ENCODE results near the gene CD27.
A peak's percentile ranks its signal among the peaks of the same experiment; 100 is the strongest.

CD27 gene

DNA sequence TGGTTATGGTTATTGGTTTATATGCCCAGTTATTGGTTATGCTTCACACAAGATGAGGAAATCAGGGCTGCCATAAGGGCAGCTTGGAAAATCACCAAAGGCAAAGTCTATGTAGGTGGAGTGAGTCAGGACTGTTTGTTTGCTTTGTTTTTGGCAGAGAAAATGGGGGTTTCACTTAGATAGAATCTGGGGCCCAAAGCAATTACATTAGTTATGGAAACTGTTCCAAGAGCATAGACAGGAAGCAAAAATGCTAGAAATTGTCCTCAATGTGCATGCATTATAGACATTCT is 23.5 kb downstream of the CD27 start:
- no peak for DNase-seq (ENCODE audit: low read depth in 1 of 2, low spot score in 1 of 2)
- no peak for TF ChIP-seq POLR2AphosphoS5 (IDR thresholded peaks at IDR 0.05; ENCODE audit: low read depth)
- no peak for TF ChIP-seq SPI1 (IDR thresholded peaks at IDR 0.05; ENCODE audit: borderline replicate concordance, low read depth)
- TF ChIP-seq GABPA (IDR thresholded peaks at IDR 0.05; ENCODE audit: low read depth): no peak
- TF ChIP-seq, protein P1, sequence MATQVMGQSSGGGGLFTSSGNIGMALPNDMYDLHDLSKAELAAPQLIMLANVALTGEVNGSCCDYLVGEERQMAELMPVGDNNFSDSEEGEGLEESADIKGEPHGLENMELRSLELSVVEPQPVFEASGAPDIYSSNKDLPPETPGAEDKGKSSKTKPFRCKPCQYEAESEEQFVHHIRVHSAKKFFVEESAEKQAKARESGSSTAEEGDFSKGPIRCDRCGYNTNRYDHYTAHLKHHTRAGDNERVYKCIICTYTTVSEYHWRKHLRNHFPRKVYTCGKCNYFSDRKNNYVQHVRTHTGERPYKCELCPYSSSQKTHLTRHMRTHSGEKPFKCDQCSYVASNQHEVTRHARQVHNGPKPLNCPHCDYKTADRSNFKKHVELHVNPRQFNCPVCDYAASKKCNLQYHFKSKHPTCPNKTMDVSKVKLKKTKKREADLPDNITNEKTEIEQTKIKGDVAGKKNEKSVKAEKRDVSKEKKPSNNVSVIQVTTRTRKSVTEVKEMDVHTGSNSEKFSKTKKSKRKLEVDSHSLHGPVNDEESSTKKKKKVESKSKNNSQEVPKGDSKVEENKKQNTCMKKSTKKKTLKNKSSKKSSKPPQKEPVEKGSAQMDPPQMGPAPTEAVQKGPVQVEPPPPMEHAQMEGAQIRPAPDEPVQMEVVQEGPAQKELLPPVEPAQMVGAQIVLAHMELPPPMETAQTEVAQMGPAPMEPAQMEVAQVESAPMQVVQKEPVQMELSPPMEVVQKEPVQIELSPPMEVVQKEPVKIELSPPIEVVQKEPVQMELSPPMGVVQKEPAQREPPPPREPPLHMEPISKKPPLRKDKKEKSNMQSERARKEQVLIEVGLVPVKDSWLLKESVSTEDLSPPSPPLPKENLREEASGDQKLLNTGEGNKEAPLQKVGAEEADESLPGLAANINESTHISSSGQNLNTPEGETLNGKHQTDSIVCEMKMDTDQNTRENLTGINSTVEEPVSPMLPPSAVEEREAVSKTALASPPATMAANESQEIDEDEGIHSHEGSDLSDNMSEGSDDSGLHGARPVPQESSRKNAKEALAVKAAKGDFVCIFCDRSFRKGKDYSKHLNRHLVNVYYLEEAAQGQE (IDR thresholded peaks at IDR 0.05; ENCODE audit: insufficient replicate concordance, low read depth): no peak
- TF ChIP-seq, protein P2, sequence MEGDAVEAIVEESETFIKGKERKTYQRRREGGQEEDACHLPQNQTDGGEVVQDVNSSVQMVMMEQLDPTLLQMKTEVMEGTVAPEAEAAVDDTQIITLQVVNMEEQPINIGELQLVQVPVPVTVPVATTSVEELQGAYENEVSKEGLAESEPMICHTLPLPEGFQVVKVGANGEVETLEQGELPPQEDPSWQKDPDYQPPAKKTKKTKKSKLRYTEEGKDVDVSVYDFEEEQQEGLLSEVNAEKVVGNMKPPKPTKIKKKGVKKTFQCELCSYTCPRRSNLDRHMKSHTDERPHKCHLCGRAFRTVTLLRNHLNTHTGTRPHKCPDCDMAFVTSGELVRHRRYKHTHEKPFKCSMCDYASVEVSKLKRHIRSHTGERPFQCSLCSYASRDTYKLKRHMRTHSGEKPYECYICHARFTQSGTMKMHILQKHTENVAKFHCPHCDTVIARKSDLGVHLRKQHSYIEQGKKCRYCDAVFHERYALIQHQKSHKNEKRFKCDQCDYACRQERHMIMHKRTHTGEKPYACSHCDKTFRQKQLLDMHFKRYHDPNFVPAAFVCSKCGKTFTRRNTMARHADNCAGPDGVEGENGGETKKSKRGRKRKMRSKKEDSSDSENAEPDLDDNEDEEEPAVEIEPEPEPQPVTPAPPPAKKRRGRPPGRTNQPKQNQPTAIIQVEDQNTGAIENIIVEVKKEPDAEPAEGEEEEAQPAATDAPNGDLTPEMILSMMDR (IDR thresholded peaks at IDR 0.05; ENCODE audit: insufficient read depth, low read length): no peak
- H3K4me3 ChIP-seq (replicated peaks; ENCODE audit: insufficient read depth, low read length): no peak overlapping the region
- no peak overlapping the region for H3K27ac ChIP-seq (replicated peaks)
- no peaks in the 10 kb centered on the region for H3K27me3 ChIP-seq (ENCODE audit: insufficient read depth, poor library complexity, severe bottlenecking)

DNA sequence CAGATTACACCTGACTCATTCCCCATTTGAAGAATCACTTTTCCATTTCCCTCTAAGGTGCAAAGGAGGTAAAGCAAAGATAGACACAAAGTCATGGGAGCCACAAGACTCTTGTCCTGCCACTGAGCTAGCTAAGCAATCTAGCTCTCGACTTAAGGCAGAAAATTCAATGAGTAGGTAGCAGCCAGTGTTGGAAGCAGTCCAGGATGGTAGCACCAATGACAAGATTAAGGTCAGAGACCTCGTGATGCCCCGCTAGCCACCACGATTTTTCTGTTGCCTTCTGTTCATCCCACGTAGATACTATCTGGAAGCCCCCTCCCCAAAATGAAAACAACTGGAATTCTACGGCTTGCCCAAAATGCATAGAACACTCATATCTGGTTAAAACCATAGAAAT is 24.3 kb downstream of the CD27 start:
- TF ChIP-seq, protein P2 (IDR thresholded peaks at IDR 0.05; ENCODE audit: insufficient read depth, low read length): no peak
- TF ChIP-seq SPI1 (IDR thresholded peaks at IDR 0.05; ENCODE audit: borderline replicate concordance, low read depth): no peak
- no peak for TF ChIP-seq GABPA (IDR thresholded peaks at IDR 0.05; ENCODE audit: low read depth)
- no peak for TF ChIP-seq POLR2AphosphoS5 (IDR thresholded peaks at IDR 0.05; ENCODE audit: low read depth)
- TF ChIP-seq, protein P1 (IDR thresholded peaks at IDR 0.05; ENCODE audit: insufficient replicate concordance, low read depth): no peak
- H3K27me3 ChIP-seq (ENCODE audit: insufficient read depth, poor library complexity, severe bottlenecking): no peaks in the 10 kb centered on the region
- DNase-seq (ENCODE audit: low read depth in 1 of 2, low spot score in 1 of 2): no peak
- H3K27ac ChIP-seq (replicated peaks): no peak overlapping the region
- peak overlapping the region; percentile 77 for H3K4me3 ChIP-seq (replicated peaks; ENCODE audit: insufficient read depth, low read length)

DNA sequence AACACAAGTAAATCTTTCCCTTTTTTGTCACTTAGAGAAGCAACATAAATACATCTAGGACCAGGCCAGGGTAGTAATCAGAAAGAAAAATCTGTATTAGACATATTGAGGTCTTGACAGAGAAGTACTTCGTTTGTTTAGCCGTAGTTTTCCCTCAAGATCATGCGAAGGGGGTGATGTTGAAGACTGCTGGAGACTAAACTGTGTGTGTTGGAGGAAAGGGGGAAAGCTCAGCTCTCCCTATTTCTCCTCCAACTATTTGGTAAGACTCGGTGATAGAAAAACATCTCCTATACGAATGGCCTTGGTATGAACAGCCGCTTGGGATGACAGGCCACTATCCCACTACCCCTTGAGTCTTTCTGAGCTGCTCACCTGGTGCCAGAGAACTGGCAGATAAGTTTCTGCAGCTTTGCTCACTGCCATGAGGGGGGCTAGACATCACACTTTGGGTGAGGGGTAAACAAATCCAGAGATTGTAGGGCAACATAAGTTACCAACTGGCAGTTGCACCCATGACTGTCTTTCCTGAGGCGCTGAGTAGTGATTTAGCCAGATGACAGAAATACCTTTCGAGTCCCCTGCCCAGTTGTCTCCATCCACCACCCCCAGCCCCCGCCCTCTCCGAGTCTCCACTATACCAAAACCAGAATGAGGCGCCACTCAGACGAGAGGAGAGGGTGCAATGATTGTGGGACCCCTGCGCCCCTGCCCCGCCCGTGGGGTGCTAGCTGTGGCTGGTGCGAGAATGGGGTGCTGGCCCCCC is 25.0 kb downstream of the CD27 start:
- Histone ChIP-seq H3K4me3 (replicated peaks; ENCODE audit: insufficient read depth, low read length) (peak overlapping the region; percentile 77), H3K27ac (replicated peaks) (peak overlapping the region; percentile 83), H3K27me3 (ENCODE audit: insufficient read depth, poor library complexity, severe bottlenecking) (no peaks in the 10 kb centered on the region)
- no peak for DNase-seq (ENCODE audit: low read depth in 1 of 2, low spot score in 1 of 2)
- TF ChIP-seq SPI1 (IDR thresholded peaks at IDR 0.05; ENCODE audit: borderline replicate concordance, low read depth) (no peak), GABPA (IDR thresholded peaks at IDR 0.05; ENCODE audit: low read depth) (no peak), POLR2AphosphoS5 (IDR thresholded peaks at IDR 0.05; ENCODE audit: low read depth) (no peak)
- TF ChIP-seq, protein P1 (IDR thresholded peaks at IDR 0.05; ENCODE audit: insufficient replicate concordance, low read depth): no peak
- TF ChIP-seq, protein P2 (IDR thresholded peaks at IDR 0.05; ENCODE audit: insufficient read depth, low read length): no peak

Measured in HL-60 (cell line).